ENCODE results near the gene NKX2-2. TPM values are rescaled to one million over a fixed set of nuclear protein-coding genes. Genes with fewer than 3 reads are reported as not detected.

Gene NKX2-2
- polyA plus RNA-seq, 1 experiment, result not detected

DNA sequence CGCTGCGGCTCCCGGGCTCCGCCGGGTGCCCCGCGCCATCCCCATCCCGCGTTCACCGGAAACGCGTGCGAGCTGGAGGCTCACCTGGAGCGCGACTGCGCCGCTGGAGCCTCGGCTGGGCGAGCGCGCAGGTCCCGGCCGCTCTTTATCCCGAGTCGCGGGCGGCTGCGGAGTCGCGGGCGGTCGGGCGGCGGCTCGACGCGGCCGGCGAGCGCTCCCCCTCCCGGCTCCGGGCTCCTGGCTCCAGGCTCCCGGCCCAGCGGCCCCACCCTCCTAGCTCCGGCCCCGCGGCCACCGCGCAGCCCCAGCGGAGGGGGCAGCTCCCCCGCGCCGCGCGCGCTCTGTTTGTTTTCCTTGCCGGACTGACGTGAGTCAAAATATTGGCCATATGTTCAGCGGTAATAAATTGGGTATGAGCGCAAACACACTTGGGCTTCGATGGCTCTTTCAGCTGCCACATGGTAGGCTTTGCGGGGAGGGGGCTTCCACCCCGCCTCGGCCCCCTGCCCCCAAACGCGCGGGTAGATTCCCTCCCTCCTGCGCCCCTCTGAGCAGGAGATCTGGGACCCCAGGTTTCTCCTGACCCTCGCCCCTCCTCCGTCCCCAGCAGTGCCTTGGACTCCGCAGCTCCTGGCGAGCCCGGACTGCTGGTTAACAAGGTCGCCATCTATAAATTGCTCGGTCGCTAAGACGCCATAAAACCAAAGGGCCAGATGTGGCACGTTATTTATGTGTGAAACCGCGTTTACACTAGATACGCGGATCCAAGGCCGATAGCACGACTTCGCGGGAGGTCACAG is 8.8 kb upstream of the NKX2-2 start:
- Histone ChIP-seq H3K27me3 (ENCODE audit: control insufficient read depth, insufficient read depth, low read length) (peaks cover 64% of the 10 kb centered on the region), H3K27ac (ENCODE audit: low read depth, low read length) (no peak overlapping the region), H3K4me3 (ENCODE audit: low read depth, low read length) (no peak overlapping the region), H3K9me3 (ENCODE audit: control insufficient read depth, insufficient read depth, low read length) (no peaks in the 10 kb centered on the region; the same call in 1 of the 2 replicates)
- ChIA-PET CTCF (interaction anchor here (0.6 kb wide), 1 partner anchor 958 kb away, joined by 3 read pairs; no protein-coding TSS in a partner anchor), POLR2A (no interaction called here)
- TF ChIP-seq, protein P1, sequence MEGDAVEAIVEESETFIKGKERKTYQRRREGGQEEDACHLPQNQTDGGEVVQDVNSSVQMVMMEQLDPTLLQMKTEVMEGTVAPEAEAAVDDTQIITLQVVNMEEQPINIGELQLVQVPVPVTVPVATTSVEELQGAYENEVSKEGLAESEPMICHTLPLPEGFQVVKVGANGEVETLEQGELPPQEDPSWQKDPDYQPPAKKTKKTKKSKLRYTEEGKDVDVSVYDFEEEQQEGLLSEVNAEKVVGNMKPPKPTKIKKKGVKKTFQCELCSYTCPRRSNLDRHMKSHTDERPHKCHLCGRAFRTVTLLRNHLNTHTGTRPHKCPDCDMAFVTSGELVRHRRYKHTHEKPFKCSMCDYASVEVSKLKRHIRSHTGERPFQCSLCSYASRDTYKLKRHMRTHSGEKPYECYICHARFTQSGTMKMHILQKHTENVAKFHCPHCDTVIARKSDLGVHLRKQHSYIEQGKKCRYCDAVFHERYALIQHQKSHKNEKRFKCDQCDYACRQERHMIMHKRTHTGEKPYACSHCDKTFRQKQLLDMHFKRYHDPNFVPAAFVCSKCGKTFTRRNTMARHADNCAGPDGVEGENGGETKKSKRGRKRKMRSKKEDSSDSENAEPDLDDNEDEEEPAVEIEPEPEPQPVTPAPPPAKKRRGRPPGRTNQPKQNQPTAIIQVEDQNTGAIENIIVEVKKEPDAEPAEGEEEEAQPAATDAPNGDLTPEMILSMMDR (IDR thresholded peaks at IDR 0.05; ENCODE audit: low read depth, low read length), result no peak
- DNase-seq (ENCODE audit: low read depth, low spot score), result no peak

DNA sequence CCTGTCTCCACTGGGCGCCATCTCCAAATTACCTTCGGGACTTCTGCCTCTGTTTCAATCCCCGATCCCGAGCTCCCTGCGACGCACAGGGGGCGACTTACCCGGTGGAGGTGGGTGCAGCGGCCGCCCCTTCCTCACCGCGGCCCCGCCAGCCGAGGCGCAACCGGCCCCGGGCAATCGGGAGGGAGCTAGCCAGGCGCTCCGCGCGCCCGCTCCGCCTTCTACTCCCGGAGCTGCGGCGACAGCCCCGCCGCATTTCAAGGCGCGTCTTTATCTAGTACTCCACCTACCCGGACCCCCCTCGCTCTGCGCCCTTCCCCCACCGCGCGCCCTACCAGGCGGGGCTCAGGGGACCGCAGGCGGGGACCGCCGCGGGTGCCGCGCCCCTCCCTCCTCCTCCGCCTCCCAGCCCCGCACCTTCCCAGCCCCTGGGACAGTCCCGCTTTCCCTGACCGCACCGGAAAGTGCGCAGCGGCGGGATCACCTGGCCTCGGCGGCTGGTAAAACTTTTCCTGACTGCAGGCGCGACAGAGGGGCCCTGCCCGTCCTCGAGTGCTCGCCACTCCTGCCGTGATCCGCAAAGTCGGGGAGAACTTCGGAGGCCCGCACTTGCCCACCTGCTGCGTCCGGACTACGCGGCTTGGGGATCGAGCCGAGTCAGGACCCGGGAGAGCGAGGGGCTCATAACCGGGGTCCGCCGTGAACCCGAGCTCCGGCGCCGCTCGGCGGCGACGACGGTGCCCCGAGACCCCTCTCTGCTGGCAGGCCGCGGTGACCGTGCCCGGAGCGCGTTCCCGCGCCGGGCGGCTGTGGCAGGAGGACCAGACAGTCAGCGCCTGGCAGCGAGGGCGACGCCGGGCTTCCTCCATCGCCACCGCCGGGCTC is 8.0 kb upstream of the NKX2-2 start:
- Histone ChIP-seq H3K4me3 (ENCODE audit: low read depth, low read length) (no peak overlapping the region), H3K27ac (ENCODE audit: low read depth, low read length) (no peak overlapping the region), H3K9me3 (ENCODE audit: control insufficient read depth, insufficient read depth, low read length) (peaks cover 4% of the 10 kb centered on the region; the same call in 1 of the 2 replicates), H3K27me3 (ENCODE audit: control insufficient read depth, insufficient read depth, low read length) (peaks cover 70% of the 10 kb centered on the region)
- DNase-seq (ENCODE audit: low read depth, low spot score), result no peak
- ChIA-PET POLR2A (no interaction called here), CTCF (interaction anchor here (0.6 kb wide), 2 partner anchors 31 to 959 kb away, joined by 3 read pairs; no protein-coding TSS in a partner anchor)
- TF ChIP-seq, protein P1 (IDR thresholded peaks at IDR 0.05; ENCODE audit: low read depth, low read length), result no peak

DNA sequence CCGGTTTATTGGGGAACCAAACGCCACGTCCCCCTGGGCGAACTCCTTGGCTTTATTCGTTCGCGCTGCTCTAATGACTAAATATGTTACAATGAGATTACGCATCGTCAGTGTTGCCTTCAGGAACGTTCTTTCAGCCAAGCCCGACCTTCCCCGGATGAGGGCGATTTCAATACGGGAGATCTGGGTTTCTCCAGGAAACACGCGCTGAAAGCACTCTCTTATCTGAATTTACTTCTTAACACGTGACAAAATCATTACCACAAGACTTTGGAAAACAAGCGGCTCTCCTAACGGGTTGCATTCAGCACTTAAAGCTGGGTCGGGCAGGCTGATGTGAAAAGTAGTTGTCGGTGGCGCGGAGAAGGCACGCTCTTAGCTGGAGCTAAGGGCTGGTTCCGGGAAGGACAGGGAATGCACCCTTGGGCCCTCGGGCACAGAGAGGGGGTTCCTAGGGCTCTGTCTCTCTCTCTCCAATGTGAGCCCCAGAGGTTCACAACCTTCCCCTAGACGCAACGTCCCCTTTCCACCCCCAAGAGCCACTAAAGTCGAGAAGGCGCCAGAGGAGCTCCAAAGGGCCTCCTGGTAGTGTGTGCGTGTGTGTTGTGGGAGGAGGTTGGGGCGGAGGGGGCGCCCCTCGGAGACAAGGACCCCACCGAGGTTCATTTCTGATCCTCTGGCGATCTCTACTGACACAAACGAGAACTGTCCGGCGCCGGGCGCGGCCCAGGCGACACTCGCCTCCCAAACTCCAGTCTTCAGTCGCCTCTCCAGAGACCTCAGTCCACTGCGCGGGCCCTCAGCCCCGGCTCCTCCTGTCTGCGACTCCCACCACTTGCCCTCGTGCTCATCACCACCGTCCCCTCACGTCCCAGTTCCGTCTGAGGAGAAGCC is 7.1 kb upstream of the NKX2-2 start:
- DNase-seq (ENCODE audit: low read depth, low spot score), result no peak
- TF ChIP-seq, protein P1 (IDR thresholded peaks at IDR 0.05; ENCODE audit: low read depth, low read length), result no peak
- Histone ChIP-seq H3K27ac (ENCODE audit: low read depth, low read length) (no peak overlapping the region), H3K9me3 (ENCODE audit: control insufficient read depth, insufficient read depth, low read length) (peaks cover 4% of the 10 kb centered on the region; the same call in 1 of the 2 replicates), H3K27me3 (ENCODE audit: control insufficient read depth, insufficient read depth, low read length) (peaks cover 79% of the 10 kb centered on the region), H3K4me3 (ENCODE audit: low read depth, low read length) (no peak overlapping the region)
- ChIA-PET POLR2A (no interaction called here), CTCF (interaction anchor here (0.6 kb wide), 1 partner anchor 30 kb away, joined by 3 read pairs; no protein-coding TSS in a partner anchor)

DNA sequence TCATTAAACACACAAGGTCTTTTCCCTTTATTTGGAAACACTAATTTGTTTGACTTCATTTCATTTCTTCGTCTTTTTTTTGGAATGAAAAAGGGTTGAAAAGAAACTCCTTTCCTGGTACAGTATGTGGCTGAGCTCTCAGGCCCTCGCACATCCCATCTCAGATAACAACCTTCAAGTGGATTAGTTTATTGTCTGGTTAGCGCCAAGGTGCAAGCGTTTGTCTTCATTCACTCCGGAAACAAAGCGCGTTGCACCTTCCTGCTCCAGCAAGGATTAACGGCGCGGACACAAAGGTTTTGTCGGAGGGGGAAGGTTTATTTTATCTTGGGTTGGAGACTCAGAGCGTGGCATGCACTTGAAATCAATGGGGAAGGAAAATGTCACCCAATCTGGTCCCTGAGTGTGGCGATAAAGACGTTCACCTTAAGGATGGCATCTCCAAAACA is 5.3 kb upstream of the NKX2-2 start:
- DNase-seq (ENCODE audit: low read depth, low spot score), result no peak
- POLR2A ChIA-PET, result interaction anchor here (0.6 kb wide), 1 partner anchor 213 kb away, joined by 3 read pairs; no protein-coding TSS in a partner anchor

More for the DNA sequence above, 5.3 kb upstream of the NKX2-2 start:
- TF ChIP-seq, protein P1 (IDR thresholded peaks at IDR 0.05; ENCODE audit: low read depth, low read length), result no peak
- peaks cover 4% of the 10 kb centered on the region; the same call in 1 of the 2 replicates for H3K9me3 ChIP-seq (ENCODE audit: control insufficient read depth, insufficient read depth, low read length)
- peaks cover 89% of the 10 kb centered on the region for H3K27me3 ChIP-seq (ENCODE audit: control insufficient read depth, insufficient read depth, low read length)
- CTCF ChIA-PET, result no interaction called here
- H3K27ac ChIP-seq (ENCODE audit: low read depth, low read length), result no peak overlapping the region
- no peak overlapping the region for H3K4me3 ChIP-seq (ENCODE audit: low read depth, low read length)
